Measurements from ENCODE around the gene CISH. TPM values are rescaled to one million over a fixed set of nuclear protein-coding genes. Genes with fewer than 3 reads are reported as not detected.

CISH gene
- total and polyA plus RNA-seq, 4 donors: 4.7 to 32.5 (median 24.3) TPM

DNA sequence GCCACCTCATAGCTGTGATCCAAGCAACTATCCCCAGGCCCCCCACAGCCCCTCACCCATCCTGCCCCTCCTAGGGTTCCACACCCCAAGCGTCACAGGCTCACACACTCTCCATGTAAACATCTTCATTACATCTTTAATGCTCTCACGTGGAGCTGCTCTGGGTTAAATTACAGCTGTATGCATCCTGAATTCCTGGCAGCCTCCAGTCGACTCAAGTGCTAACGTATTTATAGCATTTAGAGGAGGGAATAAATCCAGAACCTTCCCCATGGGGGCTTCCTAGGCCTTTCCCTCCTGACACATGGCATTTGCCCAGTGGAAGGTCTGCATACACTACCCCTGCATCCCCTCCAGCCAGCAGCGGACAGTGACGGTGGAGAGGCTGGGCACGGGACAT is 53.7 kb downstream of the CISH start:
- Histone ChIP-seq H3K4me3 (ENCODE audit: low read depth in 1 of 3, low read length in 3 of 3) (no peak overlapping the region), H3K27me3 (ENCODE audit: control insufficient read depth in 4 of 4, insufficient read depth in 4 of 4, low read length in 3 of 4) (no peaks in the 10 kb centered on the region), H3K9ac (ENCODE audit: low read depth in 1 of 2, low read length in 2 of 2) (no peak overlapping the region), H3K27ac (ENCODE audit: low read depth in 1 of 2, low read length in 2 of 2) (no peak overlapping the region), H3K9me3 (ENCODE audit: control insufficient read depth in 4 of 4, low read length in 3 of 4) (no peaks in the 10 kb centered on the region), H3K36me3 (ENCODE audit: control insufficient read depth in 4 of 4, insufficient read depth in 3 of 4, low read depth in 1 of 4, low read length in 3 of 4) (no peaks in the 10 kb centered on the region), H3K4me1 (ENCODE audit: control insufficient read depth in 4 of 4, insufficient read depth in 4 of 4, low read length in 3 of 4) (peaks cover 0 to 2% (median 0%) of the 10 kb centered on the region in 4 donors)
- DNase-seq (ENCODE audit: low spot score): no peak
- TF ChIP-seq GABPA (IDR thresholded peaks at IDR 0.05 in 1 of 2, conservative IDR thresholded peaks at IDR 0.05 in 1 of 2) (no peak), FOXA1 (IDR thresholded peaks at IDR 0.05) (no peak), HNF4G (IDR thresholded peaks at IDR 0.05) (no peak), HNF4A (conservative IDR thresholded peaks at IDR 0.05) (no peak), SP1 (IDR thresholded peaks at IDR 0.05) (no peak), YY1 (IDR thresholded peaks at IDR 0.05) (no peak)
- TF ChIP-seq, protein P1, sequence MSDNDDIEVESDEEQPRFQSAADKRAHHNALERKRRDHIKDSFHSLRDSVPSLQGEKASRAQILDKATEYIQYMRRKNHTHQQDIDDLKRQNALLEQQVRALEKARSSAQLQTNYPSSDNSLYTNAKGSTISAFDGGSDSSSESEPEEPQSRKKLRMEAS (IDR thresholded peaks at IDR 0.05): no peak
- TF ChIP-seq, protein P2, sequence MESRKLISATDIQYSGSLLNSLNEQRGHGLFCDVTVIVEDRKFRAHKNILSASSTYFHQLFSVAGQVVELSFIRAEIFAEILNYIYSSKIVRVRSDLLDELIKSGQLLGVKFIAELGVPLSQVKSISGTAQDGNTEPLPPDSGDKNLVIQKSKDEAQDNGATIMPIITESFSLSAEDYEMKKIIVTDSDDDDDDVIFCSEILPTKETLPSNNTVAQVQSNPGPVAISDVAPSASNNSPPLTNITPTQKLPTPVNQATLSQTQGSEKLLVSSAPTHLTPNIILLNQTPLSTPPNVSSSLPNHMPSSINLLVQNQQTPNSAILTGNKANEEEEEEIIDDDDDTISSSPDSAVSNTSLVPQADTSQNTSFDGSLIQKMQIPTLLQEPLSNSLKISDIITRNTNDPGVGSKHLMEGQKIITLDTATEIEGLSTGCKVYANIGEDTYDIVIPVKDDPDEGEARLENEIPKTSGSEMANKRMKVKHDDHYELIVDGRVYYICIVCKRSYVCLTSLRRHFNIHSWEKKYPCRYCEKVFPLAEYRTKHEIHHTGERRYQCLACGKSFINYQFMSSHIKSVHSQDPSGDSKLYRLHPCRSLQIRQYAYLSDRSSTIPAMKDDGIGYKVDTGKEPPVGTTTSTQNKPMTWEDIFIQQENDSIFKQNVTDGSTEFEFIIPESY (IDR thresholded peaks at IDR 0.05): no peak
- 82% methylated on average over 7 of the region's 7 CpGs for WGBS

DNA sequence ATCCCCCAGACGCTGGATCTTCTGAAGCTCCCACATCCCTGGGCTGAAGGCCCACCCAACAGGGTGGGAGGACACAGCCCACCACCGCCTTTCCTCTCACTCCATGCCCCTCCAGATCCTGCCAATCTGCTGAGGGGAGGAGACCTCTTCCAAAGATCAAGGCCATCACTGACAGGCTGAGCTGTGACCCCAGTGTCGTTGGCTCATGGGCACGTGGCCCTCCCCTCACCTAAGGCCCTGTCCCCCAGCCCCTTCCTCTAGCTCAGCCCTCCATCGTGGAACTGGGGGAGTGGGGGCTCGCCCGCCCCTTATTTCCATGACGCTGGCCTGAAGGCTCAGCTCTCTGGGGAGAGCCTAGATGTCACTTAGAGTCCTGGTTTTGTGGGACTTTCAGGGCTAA is 54.5 kb downstream of the CISH start:
- 56% methylated on average over 8 of the region's 8 CpGs for WGBS
- Histone ChIP-seq H3K27me3 (ENCODE audit: control insufficient read depth in 4 of 4, insufficient read depth in 4 of 4, low read length in 3 of 4) (no peaks in the 10 kb centered on the region), H3K4me3 (ENCODE audit: low read depth in 1 of 3, low read length in 3 of 3) (no peak overlapping the region), H3K36me3 (ENCODE audit: control insufficient read depth in 4 of 4, insufficient read depth in 3 of 4, low read depth in 1 of 4, low read length in 3 of 4) (no peaks in the 10 kb centered on the region), H3K9ac (ENCODE audit: low read depth in 1 of 2, low read length in 2 of 2) (no peak overlapping the region), H3K4me1 (ENCODE audit: control insufficient read depth in 4 of 4, insufficient read depth in 4 of 4, low read length in 3 of 4) (peaks cover 0 to 2% (median 0%) of the 10 kb centered on the region in 4 donors), H3K27ac (ENCODE audit: low read depth in 1 of 2, low read length in 2 of 2) (no peak overlapping the region), H3K9me3 (ENCODE audit: control insufficient read depth in 4 of 4, low read length in 3 of 4) (no peaks in the 10 kb centered on the region)
- TF ChIP-seq HNF4G (IDR thresholded peaks at IDR 0.05): no peak
- TF ChIP-seq, protein P1 (IDR thresholded peaks at IDR 0.05): no peak
- no peak for TF ChIP-seq SP1 (IDR thresholded peaks at IDR 0.05)
- TF ChIP-seq RXRA (IDR thresholded peaks at IDR 0.05): no peak
- no peak for TF ChIP-seq RAD21 (IDR thresholded peaks at IDR 0.05)
- TF ChIP-seq JUND (IDR thresholded peaks at IDR 0.05): no peak
- no peak for TF ChIP-seq NR2F2 (IDR thresholded peaks at IDR 0.05)
- TF ChIP-seq FOXA2 (IDR thresholded peaks at IDR 0.05): no peak
- TF ChIP-seq EGR1 (IDR thresholded peaks at IDR 0.05; ENCODE audit: low read depth in 2 of 2): no peak
- no peak for TF ChIP-seq TAF1 (conservative IDR thresholded peaks at IDR 0.05)
- TF ChIP-seq, protein P3, sequence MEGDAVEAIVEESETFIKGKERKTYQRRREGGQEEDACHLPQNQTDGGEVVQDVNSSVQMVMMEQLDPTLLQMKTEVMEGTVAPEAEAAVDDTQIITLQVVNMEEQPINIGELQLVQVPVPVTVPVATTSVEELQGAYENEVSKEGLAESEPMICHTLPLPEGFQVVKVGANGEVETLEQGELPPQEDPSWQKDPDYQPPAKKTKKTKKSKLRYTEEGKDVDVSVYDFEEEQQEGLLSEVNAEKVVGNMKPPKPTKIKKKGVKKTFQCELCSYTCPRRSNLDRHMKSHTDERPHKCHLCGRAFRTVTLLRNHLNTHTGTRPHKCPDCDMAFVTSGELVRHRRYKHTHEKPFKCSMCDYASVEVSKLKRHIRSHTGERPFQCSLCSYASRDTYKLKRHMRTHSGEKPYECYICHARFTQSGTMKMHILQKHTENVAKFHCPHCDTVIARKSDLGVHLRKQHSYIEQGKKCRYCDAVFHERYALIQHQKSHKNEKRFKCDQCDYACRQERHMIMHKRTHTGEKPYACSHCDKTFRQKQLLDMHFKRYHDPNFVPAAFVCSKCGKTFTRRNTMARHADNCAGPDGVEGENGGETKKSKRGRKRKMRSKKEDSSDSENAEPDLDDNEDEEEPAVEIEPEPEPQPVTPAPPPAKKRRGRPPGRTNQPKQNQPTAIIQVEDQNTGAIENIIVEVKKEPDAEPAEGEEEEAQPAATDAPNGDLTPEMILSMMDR (IDR thresholded peaks at IDR 0.05; ENCODE audit: low read depth, low read length, missing input control): no peak
- TF ChIP-seq, protein P4, sequence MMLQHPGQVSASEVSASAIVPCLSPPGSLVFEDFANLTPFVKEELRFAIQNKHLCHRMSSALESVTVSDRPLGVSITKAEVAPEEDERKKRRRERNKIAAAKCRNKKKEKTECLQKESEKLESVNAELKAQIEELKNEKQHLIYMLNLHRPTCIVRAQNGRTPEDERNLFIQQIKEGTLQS (IDR thresholded peaks at IDR 0.05): no peak
- no peak for TF ChIP-seq YY1 (IDR thresholded peaks at IDR 0.05)
- no peak for DNase-seq (ENCODE audit: low spot score)

Other genes starting within 250 kb of the CISH start
- gene CACNA2D2, start 108.1 kb downstream of the CISH start, total RNA-seq: under 1 TPM; 0.17 to 0.19 TPM
- gene CACNA2D2, start 108.1 kb downstream of the CISH start, polyA plus RNA-seq: under 1 TPM; 0.10 to 0.14 TPM
- 1 to 10 TPM; 1.8 to 2.7 TPM for gene C3orf18, start 44.0 kb downstream of the CISH start, total RNA-seq
- 1 to 10 TPM in 1 of 2 donors, under 1 TPM in 1; 0.54 to 1.1 TPM for gene C3orf18, start 44.0 kb downstream of the CISH start, polyA plus RNA-seq
- 1 to 10 TPM; 3.7 to 9.2 TPM for gene HEMK1, start 42.3 kb downstream of the CISH start, total RNA-seq
- 1 to 10 TPM; 8.7 to 9.5 TPM for gene HEMK1, start 42.3 kb downstream of the CISH start, polyA plus RNA-seq
- gene MAPKAPK3, start 5.4 kb upstream of the CISH start, total RNA-seq: 10 to 100 TPM; 20.4 to 32.9 TPM
- 10 to 100 TPM; 13.9 to 17.5 TPM for gene MAPKAPK3, start 5.4 kb upstream of the CISH start, polyA plus RNA-seq
- under 1 TPM in 1 of 2 donors, not detected in 1; 0.08 TPM for gene DOCK3, start 63.2 kb upstream of the CISH start, total RNA-seq
- gene DOCK3, start 63.2 kb upstream of the CISH start, polyA plus RNA-seq: under 1 TPM; 0.01 to 0.06 TPM

All from liver (tissue), 9 donors.